CD4-positive, alpha-beta T cell treated with Interleukin-10 for 1 hour (primary cell): Measurements from ENCODE around the gene YPEL2.
"Not testable (repeated sequence)": the region's sequence is repeated elsewhere in the genome, so short reads cannot be mapped to it uniquely, and the experiment has no call there.

Source experiments
- DNase-seq: peaks from one replicate; pipeline ENCODE4 v3.0.0-alpha.2; 2020

YPEL2 gene

DNA sequence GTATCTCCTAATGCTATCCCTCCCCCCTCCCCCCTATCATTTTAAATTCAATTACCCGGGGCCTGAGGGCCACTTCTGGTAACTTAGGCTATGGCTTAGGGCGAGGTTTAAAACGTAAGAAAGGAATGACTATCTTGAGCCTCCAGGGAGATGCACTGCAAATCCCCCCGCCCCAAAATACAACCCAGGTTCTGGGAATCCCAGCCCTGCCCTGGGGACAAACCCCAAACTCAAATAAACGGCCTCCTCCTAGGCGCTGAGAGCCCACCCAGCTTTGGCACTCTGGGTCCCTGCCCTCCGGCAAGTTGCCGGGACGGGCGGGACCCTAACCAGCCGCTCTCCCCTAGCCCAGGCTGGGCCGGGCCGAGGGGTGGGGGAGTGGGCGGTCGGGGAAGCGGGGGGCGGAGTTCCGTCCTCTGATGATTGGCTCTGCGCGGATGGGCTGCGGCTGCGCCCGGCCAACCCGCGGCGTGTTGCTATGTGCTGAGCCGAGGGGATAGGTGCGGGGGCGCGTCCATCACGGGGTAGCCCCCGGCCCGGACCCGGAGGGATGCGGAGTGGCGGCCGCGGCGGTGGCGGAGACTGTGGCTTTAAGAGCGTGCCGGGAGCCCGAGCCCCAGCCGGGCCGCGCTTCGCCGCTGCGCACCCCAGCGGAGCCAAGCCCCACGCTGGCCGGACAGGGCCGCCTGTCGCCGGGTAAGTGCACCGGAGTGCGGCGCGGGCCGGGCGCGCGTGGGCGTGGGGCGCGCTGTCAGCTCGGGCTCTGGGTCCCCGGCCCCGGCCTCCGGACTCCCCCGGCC is at the start of gene YPEL2:
YPEL2 (plus strand) TSS at position 527 of the 800 bp plus-strand sequence. CDS start 21,755 bp downstream, outside the sequence.
- DNase-seq: peak; percentile 92

DNA sequence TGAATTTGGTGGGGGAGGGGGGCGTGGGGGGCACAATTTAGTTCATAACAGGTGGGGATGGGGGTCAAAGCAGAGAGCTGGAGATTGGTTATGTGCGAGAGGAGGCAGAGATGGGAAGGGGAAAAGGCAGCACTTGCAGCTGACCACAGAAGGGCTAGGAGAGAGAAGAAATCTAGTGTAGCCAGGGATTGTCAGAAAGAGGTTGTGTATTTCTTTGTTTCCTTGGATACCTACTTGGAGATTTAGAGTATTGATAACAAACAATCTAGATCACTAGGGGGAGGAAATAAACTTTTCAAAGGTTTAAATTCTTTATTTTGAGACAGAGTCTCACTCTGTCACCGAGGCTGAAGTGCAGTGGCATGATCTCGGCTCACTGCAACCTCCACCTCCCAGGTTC is 47.1 kb upstream of the YPEL2 start:
- no peak for DNase-seq

- no peak for DNase-seq
Observed at GRCh38 chr17:59287452-59287851, 44.0 kb upstream of the YPEL2 start.

DNA sequence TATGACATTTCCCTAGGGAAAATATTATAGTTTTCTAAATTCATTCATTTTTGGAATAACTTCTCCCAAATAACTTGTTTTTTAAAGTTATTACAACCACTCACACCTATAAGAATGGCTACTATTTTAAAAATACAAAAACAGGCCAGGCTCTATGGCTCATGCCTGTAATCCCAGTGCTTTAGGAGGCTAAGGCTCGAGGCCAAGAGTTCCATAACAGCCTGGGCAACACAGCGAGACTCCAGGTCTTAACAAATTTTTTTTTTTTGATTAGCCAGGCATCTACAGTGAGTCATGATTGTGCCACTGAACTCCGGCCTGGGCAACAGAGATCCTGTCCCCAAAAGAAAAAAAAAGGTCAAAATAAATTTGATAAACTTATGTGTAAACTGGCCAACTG is 43.6 kb upstream of the YPEL2 start:
- DNase-seq: no peak

- no peak for DNase-seq
Observed at GRCh38 chr17:59289981-59290301, 41.5 kb upstream of the YPEL2 start.

GRCh38 chr17:59290302-59290998 is 41.0 kb upstream of the YPEL2 start:
- DNase-seq: not testable (repeated sequence)

- DNase-seq: no peak
Observed at GRCh38 chr17:59292174-59292523, 39.3 kb upstream of the YPEL2 start.

DNA sequence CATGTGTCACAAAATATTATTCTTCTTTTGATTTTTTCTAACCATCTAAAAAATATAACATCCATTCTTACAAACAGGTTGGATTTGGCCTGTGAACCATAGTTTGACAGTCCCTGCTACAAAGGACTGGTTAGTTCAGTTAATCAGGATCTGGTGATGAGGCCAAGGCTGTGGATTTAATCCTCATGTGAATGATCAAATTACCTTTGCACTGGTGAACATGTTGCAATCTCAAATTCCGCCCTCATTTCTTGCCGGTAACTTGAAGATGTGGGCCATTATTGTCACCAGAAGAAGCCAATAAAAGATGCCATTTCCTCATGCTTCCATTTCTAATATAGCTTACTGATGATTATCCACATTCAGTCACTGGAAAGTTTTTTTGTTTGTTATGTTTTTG is 35.3 kb upstream of the YPEL2 start:
- DNase-seq: no peak

- no peak for DNase-seq
Observed at GRCh38 chr17:59298521-59298920, 32.9 kb upstream of the YPEL2 start.

DNA sequence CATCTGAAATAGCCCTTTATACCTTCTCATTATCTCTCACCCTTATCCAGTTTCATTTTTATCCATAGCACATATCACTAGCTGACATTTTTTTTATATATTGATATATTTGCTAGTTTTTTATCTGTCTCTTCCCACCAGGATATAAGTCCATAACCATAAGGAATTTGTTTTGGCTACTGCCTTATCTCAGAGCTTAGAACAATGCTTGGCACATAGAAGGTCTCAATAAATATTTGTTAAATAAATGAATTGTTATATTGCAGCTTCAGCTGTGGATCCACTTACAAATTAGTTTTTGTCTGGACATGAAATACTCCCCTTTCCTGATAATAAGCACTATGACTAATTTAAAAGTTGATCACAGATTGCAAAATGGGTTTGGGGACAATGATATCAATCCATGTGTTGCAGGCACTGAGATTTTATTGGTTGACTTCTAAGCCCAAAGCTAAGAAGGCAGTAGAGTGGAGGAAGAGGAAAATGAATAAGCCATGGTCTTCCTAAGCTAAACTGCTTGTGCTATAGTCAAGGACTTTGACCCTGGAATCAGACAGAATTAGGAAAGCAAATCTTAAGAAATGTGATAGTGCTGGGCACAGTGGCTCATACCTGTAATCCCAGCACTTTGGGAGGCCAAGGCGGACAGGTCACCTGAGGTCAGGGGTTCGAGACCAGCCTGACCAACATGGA is 31.9 kb upstream of the YPEL2 start:
- no peak for DNase-seq

DNA sequence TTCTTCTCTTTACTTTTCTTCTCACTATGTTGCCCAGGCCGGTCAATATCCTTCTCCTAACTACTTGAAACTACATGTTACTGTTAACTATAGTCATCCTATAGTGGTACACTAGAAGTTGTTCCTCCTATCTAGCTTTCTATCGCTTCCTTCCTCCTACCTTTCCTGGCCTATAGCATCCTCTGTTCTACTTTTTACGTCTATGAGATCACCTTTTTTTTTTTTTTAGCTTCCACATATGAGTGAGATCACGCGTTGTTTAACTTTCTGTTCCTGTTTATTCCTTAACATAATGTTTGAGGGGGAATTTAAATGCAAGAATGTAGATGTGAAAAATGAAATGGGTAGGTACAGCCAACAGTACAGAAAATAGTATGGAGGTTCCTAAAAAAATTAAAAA is 30.5 kb upstream of the YPEL2 start:
- DNase-seq: no peak

GRCh38 chr17:59304811-59305210 is 26.6 kb upstream of the YPEL2 start:
- no peak for DNase-seq

DNA sequence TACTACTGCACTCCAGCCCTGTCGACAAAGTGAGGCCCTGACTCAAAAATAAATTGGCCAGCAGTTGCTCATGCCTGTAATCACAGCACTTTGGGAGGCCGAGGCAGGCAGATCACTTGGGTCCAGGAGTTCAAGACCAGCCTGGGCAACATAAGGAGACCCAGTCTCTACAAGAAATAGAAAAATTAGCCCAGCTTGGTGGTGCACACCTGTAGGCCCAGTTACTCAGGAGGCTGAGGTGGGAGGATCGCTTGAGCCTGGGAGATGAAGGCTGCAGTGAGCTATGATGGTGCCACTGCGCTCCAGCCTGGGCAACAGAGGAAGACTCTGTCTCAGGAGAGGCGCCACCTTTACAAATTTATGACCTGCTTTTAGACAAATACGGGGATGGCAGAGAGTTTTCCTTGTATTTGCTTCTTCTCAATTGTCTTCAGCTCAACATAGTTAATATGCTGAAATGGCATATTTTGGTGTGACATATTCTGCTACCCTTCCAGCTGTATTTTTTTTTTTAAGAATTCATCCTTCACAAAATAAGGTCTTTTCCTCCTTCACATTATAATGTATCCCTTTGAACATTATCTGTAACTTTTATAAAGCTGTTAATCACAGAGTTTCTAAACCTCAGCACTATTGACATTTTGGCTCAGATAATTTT is 21.1 kb upstream of the YPEL2 start:
- DNase-seq: no peak

- peak; percentile 78 for DNase-seq
Observed at GRCh38 chr17:59311051-59311468, 20.4 kb upstream of the YPEL2 start.

- DNase-seq: not testable (repeated sequence)
Observed at GRCh38 chr17:59311521-59311920, 19.9 kb upstream of the YPEL2 start.

GRCh38 chr17:59315866-59316265 is 15.6 kb upstream of the YPEL2 start:
- DNase-seq: no peak

GRCh38 chr17:59327121-59327980 is 4.1 kb upstream of the YPEL2 start:
- no peak for DNase-seq

GRCh38 chr17:59327981-59328290 is 3.5 kb upstream of the YPEL2 start:
- peak; percentile 30 for DNase-seq

DNA sequence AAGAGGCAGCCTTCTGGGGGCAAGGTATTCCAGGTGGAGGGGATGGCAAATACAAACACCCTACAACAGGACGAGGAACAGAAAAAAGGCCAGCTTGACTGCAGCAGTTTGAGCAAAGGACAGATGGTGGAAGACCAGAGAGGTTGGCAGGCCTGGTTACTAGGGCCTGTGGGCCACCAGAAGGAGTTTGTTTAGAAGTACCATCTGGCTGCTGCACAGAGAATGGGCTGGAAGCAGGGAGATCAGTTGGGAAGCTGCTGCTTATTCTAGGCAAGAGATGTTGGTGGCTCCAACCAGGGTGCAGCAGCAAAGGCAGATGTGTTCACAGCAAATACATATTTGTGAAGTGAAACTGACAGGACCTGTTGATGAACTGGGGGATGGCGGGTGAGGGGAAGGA is 2.9 kb upstream of the YPEL2 start:
- no peak for DNase-seq

DNA sequence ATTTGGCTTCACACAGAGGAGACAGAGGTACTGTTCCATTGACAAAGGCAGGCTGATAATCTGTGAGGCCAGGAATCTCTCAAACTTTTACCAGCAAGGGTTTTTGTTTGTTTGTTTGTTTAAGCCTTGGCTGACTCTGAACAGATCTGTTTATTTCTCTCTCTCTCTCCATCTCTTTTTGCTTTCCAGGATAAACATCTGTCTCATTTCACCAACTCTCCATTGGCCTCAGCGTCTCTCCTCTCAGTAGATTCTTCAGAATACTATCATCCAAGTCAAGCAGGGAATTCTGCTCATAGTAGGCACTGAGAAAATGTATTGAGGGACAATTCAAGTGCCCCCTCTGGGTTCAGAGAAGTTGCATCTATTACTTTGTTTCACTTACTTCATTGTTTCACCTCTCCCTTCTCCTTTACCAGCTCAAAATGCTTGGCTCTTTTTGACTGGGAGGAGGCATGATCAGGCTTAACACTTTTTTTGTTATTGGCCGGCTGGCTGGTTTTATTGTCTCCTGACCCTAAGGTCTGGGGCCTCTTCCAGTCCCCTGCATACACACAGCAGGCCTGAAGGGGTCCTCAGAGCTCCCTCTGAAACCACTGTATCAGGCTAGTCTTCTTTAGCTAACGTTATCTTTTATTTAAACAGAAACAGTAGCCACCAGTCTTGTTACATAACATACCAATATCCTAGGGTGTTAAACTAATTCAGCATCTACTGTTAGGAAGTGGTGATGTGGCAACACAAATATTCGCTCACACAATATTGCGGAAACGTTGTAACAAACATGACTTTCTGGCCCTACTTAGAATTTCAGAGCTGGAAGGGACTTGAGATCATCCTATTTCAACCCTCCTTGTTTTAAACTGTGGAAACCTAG is 2.0 kb upstream of the YPEL2 start:
- peak; percentile 72 for DNase-seq
